ENCODE measurements around the gene FAM83G. TPM values are rescaled to one million over a fixed set of nuclear protein-coding genes. Genes with fewer than 3 reads are reported as not detected.

Gene FAM83G
- total RNA-seq, 2 donors from 2014 or later, result 1.4 to 2.6 TPM

DNA sequence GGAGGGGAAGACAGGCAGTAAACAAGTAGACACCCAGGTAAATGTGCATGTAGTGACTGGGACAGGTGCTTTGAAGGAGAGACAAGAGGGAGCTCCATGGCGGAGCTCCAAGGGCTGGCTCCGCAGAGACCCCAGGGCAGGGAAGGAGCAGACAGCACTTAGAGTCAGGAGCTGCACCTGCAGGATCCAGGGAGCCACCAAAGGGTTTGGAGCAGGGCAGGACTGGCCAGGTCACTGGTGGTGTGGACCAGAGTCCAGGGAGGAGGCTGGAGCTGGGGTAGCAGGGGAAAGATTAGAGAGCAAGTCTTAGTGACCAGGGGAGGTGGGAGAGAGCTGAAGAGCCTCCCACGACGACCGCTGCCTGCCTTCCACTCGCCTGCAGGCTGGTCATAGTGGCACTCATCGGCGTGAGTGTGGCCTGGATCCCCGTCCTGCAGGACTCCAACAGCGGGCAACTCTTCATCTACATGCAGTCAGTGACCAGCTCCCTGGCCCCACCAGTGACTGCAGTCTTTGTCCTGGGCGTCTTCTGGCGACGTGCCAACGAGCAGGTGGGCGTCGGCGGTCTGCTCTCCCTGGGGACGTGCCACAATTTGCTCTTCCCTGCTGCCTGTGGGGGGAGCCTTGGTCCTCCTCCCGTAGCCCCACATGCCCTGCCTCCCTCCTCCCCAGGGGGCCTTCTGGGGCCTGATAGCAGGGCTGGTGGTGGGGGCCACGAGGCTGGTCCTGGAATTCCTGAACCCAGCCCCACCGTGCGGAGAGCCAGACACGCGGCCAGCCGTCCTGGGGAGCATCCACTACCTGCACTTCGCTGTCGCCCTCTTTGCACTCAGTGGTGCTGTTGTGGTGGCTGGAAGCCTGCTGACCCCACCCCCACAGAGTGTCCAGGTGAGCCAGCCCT lies 14.7 kb upstream of the FAM83G start:
- Mint-ChIP-seq H3K27ac (no peak overlapping the region), H3K27me3 (peaks cover 0 to 9% of the 10 kb centered on the region in 2 donors), H3K36me3 (no peaks in the 10 kb centered on the region), H3K4me1 (ENCODE audit: low read depth in 2 of 2) (no peaks in the 10 kb centered on the region), H3K9me3 (no peaks in the 10 kb centered on the region), H3K4me3 (no peak overlapping the region)
- DNase-seq (ENCODE audit: low spot score) (no peak), ATAC-seq (no peak)

DNA sequence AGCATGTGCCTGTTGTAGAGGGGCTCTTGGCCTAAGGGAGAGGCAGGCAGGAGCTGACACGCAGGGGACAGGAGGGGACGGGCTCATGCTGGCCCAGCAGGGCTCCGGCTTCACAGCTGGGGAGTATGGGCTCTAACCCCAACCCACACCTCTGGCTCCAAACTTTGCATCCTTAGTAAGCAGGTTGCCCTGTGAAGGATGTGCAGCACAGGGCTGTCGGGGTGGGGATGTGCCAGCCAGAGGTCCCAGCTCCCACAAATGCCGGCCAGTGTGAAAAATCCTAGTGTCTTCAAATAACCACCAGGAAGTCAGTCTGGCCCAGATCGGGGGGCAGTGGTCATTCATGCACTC lies 14.0 kb upstream of the FAM83G start:
- DNase-seq (ENCODE audit: low spot score) (no peak), ATAC-seq (no peak)
- Mint-ChIP-seq H3K27me3 (peaks cover 0 to 9% of the 10 kb centered on the region in 2 donors), H3K4me3 (no peak overlapping the region), H3K4me1 (ENCODE audit: low read depth in 2 of 2) (no peaks in the 10 kb centered on the region), H3K27ac (no peak overlapping the region), H3K36me3 (no peaks in the 10 kb centered on the region), H3K9me3 (no peaks in the 10 kb centered on the region)

DNA sequence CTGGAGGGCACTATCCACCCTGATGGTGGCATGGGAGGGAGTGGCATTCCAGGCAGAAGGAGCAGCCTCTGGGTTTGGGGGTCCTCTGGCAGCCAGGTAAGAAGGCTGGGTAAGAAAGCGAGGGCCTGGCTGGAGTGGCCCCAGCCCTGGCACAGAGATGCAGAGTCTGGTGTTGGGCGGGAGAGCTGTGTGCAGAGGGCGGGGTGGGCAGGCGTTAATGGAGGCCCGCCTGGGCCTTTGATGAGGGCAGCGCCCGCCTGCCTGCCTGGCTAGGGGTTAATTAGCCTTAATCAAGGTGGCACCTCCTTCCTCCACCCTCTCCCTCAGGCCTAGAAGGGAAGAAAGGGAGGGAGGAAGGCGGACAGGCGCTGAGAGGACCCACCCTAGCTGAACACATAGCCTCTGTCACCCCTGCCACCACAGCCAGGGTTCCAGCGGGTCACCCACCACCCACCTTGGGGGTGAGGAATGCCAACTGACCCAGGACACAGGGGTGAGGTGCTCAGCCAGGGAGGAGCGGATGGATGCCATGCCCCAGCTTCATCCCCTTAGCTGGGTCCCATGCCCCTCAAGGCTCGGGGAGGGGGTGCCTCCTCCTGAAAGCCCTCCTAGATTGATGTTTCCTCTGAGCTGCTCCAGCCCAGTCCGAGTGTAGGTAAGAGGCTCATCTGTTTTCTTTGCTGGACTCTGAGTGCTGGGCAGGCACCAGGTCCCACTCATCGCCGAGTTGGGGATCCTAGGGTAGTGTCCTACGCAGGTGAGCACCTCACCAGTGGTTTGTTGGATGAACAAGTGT lies 13.4 kb upstream of the FAM83G start:
- H3K4me3 Mint-ChIP-seq, result no peak overlapping the region
- no peak for DNase-seq (ENCODE audit: low spot score)
- no peak for ATAC-seq
- H3K27me3 Mint-ChIP-seq, result peaks cover 0 to 9% of the 10 kb centered on the region in 2 donors
- no peak overlapping the region for H3K27ac Mint-ChIP-seq
- H3K4me1 Mint-ChIP-seq (ENCODE audit: low read depth in 2 of 2), result no peaks in the 10 kb centered on the region
- H3K9me3 Mint-ChIP-seq, result no peaks in the 10 kb centered on the region
- H3K36me3 Mint-ChIP-seq, result no peaks in the 10 kb centered on the region

DNA sequence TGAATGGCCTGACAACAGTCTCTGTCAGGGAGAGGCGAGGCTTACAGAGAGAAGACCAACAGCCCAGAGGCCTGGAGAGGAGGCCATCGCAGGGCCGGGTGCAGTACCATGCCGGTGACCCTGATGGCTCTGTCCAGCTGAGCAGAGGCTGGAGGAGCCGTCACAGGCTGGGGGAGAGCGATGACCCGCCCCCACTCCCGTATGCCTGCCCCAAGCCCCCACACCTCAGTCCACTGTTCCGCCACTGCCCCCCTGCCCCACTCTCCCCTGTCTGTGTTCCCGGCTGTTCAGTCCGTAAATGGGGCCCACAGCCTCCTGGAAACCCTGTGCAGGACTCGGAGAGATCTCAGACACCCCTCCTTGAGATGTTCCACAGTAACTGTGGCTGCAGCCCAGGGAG lies 12.8 kb upstream of the FAM83G start:
- H3K27ac Mint-ChIP-seq, result no peak overlapping the region
- H3K27me3 Mint-ChIP-seq, result peaks cover 0 to 9% of the 10 kb centered on the region in 2 donors
- H3K36me3 Mint-ChIP-seq, result no peaks in the 10 kb centered on the region
- H3K4me3 Mint-ChIP-seq, result no peak overlapping the region
- no peaks in the 10 kb centered on the region for H3K9me3 Mint-ChIP-seq
- ATAC-seq (no peak), DNase-seq (ENCODE audit: low spot score) (no peak)
- no peaks in the 10 kb centered on the region for H3K4me1 Mint-ChIP-seq (ENCODE audit: low read depth in 2 of 2)

DNA sequence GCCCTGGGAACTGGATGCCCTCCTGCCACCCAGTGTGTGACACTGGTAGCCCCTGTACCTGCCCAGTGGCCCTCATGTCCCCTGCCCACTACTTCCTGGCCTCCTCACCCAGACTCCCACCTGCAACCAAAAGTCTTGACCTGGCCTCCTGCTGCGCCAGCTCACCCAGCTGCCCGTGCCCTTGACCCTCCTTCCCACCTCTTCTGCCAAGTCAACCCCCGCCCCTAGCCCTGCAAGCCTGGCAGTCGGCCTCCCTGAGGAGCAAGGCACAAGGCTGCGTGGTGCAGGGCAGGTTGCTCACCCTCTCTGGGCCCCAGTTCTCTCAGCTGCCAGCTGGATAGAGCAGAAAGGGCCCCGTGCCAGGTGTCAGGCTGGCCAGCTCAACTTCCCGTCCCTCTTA lies 12.3 kb upstream of the FAM83G start:
- Mint-ChIP-seq H3K36me3 (no peaks in the 10 kb centered on the region), H3K4me1 (ENCODE audit: low read depth in 2 of 2) (no peaks in the 10 kb centered on the region), H3K27me3 (peaks cover 0 to 9% of the 10 kb centered on the region in 2 donors), H3K4me3 (no peak overlapping the region), H3K27ac (no peak overlapping the region), H3K9me3 (no peaks in the 10 kb centered on the region)
- ATAC-seq (no peak), DNase-seq (ENCODE audit: low spot score) (no peak)

DNA sequence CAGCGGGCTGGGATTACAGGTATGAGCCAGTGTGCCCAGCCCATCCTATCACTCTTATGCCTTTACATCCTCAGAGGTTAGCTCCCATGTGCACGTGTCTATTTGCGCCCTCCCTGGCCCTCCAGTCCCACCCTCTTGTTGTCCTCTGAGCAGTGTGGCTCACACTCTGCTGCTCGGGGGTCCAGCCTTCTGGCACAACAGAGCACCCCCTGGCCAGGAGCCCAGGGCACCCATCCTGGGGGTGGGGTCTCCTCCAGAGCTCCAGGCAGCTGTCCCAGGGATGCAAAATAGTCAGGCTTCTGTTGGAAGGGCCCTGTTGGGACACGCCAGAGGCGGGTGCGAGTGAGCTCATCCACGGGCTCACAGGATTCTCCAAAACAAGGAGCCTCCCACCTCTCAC lies 11.7 kb upstream of the FAM83G start:
- Mint-ChIP-seq H3K4me1 (ENCODE audit: low read depth in 2 of 2) (peaks cover 0 to under 1% of the 10 kb centered on the region in 2 donors), H3K36me3 (no peaks in the 10 kb centered on the region), H3K9me3 (no peaks in the 10 kb centered on the region), H3K4me3 (no peak overlapping the region), H3K27ac (no peak overlapping the region), H3K27me3 (peaks cover 0 to 9% of the 10 kb centered on the region in 2 donors)
- no peak for DNase-seq (ENCODE audit: low spot score)
- ATAC-seq, result no peak

DNA sequence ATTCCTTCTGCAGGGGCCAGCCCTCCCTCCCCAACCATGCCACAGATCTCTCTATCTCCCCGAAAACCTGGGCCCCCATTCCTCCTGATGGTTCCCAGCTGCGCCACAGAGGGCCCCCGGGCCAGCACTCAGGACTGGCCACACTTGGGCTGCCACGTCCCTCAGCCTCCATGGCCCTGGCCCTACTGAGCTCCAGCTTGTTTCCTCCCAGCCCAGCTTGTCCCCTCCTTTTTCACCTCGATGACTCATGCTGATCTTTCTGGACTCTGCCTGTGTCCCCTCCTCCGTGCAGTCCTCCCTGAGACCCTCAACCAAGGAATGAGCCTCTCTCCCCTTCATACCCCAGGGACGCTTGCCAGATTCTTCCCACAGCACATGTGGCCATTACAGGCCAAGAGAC lies 10.9 kb upstream of the FAM83G start:
- DNase-seq (ENCODE audit: low spot score) (no peak), ATAC-seq (no peak)
- Mint-ChIP-seq H3K36me3 (no peaks in the 10 kb centered on the region), H3K4me3 (no peak overlapping the region), H3K27me3 (peaks cover 0 to 12% of the 10 kb centered on the region in 2 donors), H3K4me1 (ENCODE audit: low read depth in 2 of 2) (peaks cover 0 to 6% of the 10 kb centered on the region in 2 donors), H3K27ac (no peak overlapping the region), H3K9me3 (no peaks in the 10 kb centered on the region)

DNA sequence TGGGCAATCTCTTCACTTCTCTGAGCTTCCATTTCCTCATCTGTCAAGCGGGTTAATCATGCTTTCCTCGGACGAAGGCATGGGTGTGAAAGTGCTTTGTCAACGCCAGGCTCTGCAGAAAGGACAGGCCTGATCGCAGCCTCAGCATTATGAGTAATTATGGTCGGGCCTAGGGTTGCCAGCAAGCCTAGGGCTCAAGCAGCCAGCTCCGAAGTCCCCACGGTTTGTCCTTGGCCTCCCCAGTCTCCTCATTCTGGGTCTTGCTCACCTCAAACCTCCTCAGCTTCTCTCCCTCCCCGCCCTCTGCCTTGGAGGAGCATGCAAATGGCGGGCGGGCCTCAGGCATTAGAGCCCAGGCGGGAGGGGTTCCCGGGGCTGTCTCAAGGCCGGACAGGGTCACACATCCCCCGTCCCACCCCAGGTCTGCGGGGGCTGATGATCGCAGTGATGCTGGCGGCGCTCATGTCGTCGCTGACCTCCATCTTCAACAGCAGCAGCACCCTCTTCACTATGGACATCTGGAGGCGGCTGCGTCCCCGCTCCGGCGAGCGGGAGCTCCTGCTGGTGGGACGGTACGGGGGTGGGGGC lies 10.2 kb upstream of the FAM83G start:
- ATAC-seq, result no peak
- Mint-ChIP-seq H3K4me3 (no peak overlapping the region), H3K27ac (no peak overlapping the region), H3K27me3 (peaks cover 0 to 12% of the 10 kb centered on the region in 2 donors), H3K9me3 (no peaks in the 10 kb centered on the region), H3K36me3 (no peaks in the 10 kb centered on the region), H3K4me1 (ENCODE audit: low read depth in 2 of 2) (peaks cover 0 to 6% of the 10 kb centered on the region in 2 donors)
- no peak for DNase-seq (ENCODE audit: low spot score)

DNA sequence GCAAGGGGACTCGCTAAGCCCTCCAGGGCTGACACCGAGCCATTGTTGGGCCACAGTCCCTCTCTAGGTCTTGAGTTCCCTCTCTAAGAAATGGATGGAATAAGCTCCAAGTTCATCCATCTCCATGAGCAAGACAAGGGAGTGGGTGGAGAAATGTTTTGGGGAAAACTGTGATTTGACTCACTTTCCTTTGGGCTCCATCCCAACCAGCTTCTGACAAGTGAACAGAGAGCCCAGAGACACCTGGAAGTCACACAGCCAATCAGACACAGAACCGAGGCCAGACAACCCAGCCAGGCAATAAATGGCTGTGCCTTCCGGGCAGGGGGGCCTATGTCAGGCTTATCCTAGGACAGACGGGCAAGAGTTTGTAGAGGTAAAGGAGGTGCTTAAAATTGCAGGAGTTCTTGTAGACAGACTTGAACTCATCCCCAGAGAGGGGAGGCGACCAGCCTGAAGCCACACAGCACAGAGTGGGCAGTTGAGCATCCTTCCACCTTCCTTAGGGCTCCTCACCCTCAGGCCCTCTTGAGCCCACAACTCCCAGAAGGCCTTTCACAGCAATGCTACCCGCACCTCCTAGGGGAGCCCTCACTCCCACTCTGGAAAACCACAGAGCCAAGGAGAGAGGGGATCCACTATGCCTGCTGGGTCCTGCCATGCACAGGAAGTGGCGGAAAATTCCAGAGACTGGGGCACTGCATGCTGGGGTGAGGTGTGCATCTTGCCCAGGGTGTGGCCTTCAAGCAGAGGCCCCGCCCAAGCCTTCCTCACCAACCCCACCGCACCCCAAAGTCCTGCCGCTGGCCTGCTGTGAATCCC lies 9.5 kb upstream of the FAM83G start:
- peaks cover 0 to 12% of the 10 kb centered on the region in 2 donors for H3K27me3 Mint-ChIP-seq

DNA sequence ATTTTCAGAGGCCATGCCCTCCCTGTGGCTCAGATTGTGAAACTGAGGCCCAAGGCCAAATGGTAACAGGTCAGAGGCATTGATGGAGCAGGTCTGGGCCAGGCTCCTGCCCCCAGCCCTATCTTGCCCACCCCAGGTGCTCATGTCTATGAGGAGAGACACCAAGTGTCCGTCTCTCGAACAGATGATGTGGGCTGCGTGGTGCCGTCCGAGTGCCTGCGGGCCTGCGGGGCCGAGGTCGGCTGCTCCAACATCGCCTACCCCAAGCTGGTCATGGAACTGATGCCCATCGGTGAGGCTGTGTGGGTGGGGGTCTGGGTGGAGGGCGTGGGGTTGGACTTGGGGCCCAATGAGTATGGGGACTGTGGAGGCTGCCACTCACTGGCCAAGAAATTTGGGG lies 8.7 kb upstream of the FAM83G start:
- H3K27me3 Mint-ChIP-seq, result peaks cover 0 to 12% of the 10 kb centered on the region in 2 donors

More for the DNA sequence above, 9.5 kb upstream of the FAM83G start:
- H3K4me3 Mint-ChIP-seq, result no peak overlapping the region
- H3K27ac Mint-ChIP-seq, result no peak overlapping the region
- H3K9me3 Mint-ChIP-seq, result no peaks in the 10 kb centered on the region
- ATAC-seq, result no peak
- peaks cover 0 to 6% of the 10 kb centered on the region in 2 donors for H3K4me1 Mint-ChIP-seq (ENCODE audit: low read depth in 2 of 2)
- no peak for DNase-seq (ENCODE audit: low spot score)
- no peaks in the 10 kb centered on the region for H3K36me3 Mint-ChIP-seq

DNA sequence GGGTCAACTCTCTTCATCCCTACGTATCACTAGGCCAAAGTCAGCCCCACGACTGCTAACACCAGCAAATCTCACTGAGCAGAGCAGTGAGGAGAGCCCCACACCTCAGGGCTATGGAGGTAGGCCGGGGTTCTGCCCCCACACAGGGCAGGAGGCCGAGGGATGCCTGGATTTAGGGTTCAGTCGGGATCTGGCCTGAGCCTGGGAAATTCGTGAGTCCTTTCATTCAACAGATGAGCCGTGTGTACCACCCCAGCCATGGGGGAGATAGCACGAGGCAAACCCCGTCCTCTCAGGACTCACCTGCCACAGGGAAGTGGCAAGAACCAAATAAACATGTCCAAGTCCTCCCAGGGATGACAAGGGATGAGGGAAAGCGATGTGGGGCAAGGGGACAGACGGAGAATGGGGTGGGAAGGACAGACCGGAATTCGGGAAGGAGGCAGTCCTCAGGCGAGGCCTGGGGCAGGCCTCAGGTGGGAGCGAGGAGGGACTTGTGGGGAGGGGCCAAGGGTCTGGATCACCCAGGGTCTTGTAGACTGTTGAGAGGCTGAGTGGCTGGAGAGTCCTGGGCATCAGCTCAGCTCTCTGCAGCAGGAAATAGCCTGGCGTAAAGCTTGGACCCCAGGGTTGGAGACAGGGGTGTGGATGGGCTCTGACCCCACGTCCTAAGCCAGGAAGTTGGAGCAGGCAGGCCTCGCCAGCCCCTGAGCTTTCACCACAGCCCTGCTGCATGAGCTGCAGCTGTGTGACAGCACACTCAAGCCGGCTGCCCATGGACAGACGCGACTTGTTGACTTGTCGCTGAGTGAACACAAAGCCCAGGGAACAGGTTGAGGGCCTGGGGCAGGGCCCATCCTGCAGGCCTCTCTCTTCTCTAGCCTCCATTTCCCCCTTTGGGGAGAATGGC lies 7.9 kb upstream of the FAM83G start:
- Mint-ChIP-seq H3K27me3 (peaks cover 0 to 12% of the 10 kb centered on the region in 2 donors), H3K9me3 (no peaks in the 10 kb centered on the region), H3K4me1 (ENCODE audit: low read depth in 2 of 2) (peaks cover 0 to 6% of the 10 kb centered on the region in 2 donors), H3K4me3 (no peak overlapping the region), H3K36me3 (no peaks in the 10 kb centered on the region), H3K27ac (no peak overlapping the region)
- DNase-seq (ENCODE audit: low spot score), result no peak
- no peak for ATAC-seq

More for the DNA sequence above, 8.7 kb upstream of the FAM83G start:
- DNase-seq (ENCODE audit: low spot score) (no peak), ATAC-seq (no peak)
- H3K4me1 Mint-ChIP-seq (ENCODE audit: low read depth in 2 of 2), result peaks cover 0 to 6% of the 10 kb centered on the region in 2 donors
- H3K4me3 Mint-ChIP-seq, result no peak overlapping the region
- no peak overlapping the region for H3K27ac Mint-ChIP-seq
- H3K36me3 Mint-ChIP-seq, result no peaks in the 10 kb centered on the region
- no peaks in the 10 kb centered on the region for H3K9me3 Mint-ChIP-seq

DNA sequence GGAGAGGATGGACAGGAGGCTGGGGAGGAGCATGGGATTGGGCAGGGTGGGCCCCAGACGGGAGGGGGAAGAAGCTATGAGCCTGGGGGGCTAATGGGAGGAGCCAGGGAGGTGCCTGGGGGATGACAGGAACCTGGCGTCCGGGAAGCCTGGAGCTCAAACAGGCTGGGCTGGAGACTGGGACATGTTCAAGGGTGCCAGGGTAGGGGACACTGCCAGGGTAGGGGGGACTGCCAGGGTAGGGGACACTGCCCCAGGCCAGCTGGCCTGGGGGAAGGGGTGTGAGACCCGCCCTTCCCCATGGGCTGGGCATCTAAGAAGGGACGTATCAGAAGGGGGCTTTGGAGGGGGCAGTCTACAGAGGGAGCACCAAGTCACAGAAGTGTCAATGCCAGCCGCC lies 7.0 kb upstream of the FAM83G start:
- H3K27ac Mint-ChIP-seq, result no peak overlapping the region
- no peaks in the 10 kb centered on the region for H3K36me3 Mint-ChIP-seq
- no peak overlapping the region for H3K4me3 Mint-ChIP-seq
- H3K9me3 Mint-ChIP-seq, result no peaks in the 10 kb centered on the region
- peaks cover 0 to 6% of the 10 kb centered on the region in 2 donors for H3K4me1 Mint-ChIP-seq (ENCODE audit: low read depth in 2 of 2)
- no peak for DNase-seq (ENCODE audit: low spot score)
- H3K27me3 Mint-ChIP-seq, result peaks cover 0 to 9% of the 10 kb centered on the region in 2 donors
- no peak for ATAC-seq
